NCI-H748 (cell line): ENCODE data around the gene STEEP1.

ENCODE experiments used
- DNase-seq: peaks from one replicate; lab custom pipeline; 2025; ENCODE audit not compliant: unreplicated experiment; lab: John Stamatoyannopoulos, UW

The STEEP1 gene

DNA sequence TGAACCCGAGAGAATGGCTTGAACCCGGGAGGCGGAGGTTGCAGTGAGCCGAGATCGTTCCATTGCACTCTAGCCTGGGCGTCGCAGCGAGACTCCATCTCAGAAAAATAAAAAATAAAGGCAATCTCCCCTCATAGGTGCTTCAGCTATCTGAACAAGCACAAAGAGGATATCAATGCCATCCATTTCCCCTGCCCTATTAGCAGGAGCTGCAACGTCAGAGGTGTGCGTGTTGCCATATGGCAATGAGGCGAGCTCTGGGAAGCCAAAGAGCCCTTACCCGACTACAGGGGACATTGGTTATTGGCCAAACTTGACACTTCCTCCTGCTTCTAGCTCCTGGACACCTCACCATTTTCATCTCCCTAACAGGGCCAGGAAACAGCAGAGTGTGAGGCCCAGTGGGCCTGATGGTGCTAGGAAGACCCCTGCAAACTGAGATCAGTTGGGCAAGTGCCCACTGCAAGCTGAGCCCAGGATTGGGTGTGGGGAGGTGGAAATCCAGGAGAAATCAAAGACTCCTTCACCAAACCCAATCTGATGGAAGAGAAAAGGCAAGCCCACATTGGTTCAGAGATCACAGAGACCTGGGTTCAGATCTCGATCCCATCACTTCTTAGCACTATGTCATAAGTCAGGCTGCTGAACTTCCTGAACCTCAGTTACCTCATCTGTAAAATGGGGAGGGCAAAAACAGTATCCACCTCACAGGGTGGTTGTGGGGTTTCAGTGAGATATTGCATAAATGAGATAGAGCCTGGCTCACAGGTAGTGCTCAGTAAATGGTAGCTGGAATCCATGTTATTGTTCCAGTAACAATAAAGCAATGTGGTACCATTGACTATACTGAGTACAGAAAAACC, 75.8 kb downstream of the STEEP1 start:
- no peak for DNase-seq

DNA sequence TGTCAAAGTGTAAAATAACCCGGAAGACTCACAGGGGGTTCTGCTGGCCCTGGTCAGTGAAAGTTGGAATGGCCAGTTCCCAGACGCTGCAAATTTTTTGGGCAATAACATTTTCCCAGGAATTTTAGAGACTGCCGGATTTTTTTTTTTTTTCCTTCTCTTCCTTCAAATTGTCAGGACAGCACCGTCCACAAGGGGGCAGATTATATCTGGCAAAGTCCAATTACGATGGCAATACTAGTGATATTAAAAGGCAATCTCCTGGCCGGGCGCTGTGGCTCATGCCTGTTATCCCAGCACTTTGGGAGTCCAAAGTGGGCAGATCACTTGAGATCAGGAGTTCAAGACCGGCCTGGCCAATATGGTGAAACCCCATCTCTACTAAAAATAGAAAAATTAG, 76.5 kb downstream of the STEEP1 start:
- DNase-seq, result peak; percentile 65
